Fibroblast of skin of left biceps (primary cell): ENCODE measurements around the gene GSTA1.
"Not testable (repeated sequence)": the region's sequence is repeated elsewhere in the genome, so short reads cannot be mapped to it uniquely, and the experiment has no call there.

Source experiments
- DNase-seq, 2 experiments: peaks; one replicate each; pipeline ENCODE4 v3.0.0-alpha.2; 2013; ENCODE audit warnings: low read depth in 2 of 2

GSTA1 gene

DNA sequence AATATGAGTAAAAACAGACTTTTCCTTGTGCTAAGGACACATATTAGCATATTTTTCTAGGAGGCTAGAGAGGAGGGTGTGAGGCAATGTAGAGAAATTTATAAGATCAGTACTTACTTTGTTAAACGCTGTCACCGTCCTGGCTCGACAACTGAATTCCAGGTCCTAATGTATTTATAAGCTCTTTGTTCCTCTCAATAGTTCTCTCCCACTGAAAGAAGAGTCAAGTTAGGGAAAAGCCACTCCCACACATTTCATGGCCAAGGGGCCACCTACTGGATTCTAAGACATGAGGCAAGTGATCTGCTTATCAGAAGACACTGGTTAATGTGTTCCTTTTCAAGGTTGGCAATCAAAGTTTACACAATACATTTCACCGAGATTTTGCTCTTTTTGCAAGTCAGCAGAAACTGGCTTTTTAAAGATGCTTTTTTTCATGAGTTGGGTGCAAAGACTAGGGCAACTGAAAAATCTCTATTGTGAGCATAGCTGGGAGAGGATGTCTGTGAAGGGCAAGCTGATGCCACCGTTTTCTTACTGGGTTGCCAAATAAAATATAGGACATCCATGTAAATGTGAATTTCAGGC, at the start of gene GSTA1:
GSTA1 (minus strand) TSS at position 149 of the 588 bp plus-strand sequence. CDS start 4,549 bp downstream, outside the sequence.
- DNase-seq = not testable (repeated sequence)

DNA sequence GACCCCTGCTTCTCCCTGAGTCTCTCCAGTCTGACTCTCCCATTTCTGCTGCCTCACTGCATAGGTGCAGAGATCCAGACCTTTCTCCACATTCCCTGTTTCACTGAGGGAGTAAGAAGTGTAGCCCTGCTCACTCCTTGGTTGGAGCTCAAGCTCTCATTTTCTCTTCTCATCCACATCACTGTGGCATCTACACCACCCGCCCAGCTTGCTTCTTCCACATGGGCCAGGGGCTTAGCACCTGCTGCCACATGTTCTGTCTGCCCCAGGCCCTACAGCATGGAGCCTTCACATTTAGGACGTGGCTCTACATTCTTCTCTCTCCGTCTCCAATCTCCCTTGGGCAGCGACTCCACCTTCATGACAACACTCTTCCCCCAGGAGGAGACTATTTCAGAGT, 45.5 kb upstream of the GSTA1 start:
- DNase-seq = no peak

DNA sequence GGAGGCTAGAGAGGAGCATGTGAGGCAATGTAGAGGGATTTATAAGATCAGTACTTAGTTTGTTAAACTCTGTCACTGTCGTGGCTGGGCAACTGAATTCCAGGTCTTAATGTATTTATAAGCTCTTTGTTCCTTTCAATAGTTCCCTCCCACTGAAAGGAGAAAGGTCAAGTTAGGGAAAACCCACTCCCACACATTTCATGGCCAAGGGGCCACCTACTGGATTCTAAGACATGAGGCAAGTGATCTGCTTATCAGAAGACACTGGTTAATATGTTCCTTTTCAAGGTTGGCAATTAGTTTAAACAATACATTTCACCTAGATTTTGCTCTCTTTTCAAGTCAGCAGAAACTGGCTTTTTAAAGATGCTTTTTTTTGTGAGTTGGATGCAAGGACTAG, 42.4 kb upstream of the GSTA1 start:
- no peak for DNase-seq

DNA sequence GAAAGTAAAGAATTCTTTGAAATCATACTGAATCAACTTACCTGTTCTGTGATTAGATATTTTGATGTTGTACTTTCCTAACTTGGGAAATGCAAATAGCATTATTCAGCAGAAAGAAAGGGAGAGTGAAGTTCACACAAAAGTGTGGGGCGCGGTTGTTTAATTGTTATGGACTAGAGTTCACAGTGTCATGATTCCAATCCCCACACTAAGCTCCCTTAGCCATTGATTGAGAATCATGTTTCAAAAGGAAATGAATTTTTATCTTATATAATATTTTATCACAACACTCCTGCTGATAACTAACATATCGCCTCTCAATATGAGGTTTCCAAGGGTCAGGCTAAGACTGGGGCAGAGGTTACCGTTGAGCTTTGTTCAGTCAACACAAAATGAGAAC, 40.0 kb upstream of the GSTA1 start:
- no peak for DNase-seq

DNA sequence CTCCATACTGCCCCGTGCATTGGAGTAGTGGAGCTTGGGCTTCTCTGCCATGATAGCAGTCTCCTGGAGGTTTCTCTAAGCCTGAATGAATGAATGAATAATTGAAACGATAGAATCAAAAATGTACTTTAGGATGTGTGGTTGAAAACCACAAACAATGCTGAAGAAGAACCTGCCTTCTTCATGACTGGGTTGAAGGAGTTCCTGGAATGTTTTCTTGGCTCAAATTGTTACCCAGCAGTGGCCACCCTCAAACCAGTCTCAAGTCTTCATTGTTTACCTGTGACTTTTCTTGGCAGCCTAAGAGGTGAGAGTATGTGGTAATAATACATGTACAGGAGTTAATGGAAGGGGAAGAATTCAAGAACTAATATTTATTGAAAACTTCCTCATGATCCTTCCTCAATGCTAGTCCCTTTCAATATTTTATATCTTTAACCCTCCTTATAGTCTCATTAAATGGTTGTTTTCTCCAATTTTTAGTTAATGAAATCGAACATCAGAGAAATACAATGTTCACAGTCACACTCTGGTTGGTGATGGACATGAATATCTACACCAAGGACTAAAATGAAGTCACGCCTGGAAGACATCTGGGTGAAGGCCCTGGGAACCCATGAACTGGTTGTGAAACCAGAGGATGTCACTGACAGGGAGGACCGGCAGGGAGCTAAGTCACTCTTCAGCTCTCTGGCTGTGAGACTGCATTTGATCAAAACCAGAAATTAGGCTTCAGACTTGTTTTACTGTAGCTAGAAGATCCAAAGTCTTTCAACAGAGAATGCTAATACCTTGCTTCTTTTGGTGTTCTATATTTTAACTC, 37.4 kb upstream of the GSTA1 start, which contains the start of gene GSTA5:
GSTA5 (minus strand) TSS at position 51 of the 823 bp plus-strand sequence.
- no peak for DNase-seq

DNA sequence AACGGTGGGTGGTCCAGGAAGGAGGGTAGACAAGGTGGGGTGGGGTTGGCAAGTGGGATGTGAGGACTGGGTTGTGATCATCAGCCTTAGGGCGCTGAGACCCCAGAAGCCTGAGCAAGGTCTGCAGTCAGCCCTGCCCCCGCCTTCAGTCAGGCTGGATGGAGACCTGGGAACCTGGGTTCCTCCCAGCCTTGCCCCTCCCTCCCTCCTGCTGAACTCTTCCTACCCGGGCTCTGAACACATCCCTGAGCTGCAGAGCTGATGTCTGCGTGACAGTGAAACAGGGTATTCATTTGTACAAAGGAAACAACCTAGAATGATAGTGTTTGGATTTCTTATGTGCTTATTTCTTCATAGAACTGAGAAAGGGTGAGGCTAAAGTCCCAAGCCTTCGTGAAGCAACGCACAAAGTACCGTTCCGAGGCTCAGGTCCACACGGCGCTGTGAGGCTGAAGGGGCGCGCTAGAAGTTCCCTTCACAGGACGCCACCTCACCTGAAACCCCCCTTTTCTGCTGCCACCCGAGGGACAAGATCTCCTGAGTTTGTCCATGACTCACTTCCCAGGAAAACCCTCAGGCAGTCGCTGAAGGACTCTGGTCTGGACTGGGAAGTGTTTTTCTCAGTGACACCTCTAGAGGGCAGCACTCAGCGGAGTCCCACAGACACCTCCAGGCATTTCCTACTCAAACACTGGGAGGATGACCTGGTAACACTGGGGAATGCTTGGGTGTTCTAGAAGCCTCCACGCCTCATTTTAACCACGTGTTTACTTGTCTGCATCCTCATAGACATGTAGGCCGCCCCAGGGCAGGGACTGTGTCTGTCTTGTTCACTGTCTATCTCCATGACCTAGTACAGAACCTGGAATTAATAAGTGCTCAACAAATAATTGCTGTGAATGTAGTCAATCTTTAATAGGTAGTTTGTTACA, 35.8 kb upstream of the GSTA1 start:
- DNase-seq = peak in 1 of 2 experiments; percentile 19

DNA sequence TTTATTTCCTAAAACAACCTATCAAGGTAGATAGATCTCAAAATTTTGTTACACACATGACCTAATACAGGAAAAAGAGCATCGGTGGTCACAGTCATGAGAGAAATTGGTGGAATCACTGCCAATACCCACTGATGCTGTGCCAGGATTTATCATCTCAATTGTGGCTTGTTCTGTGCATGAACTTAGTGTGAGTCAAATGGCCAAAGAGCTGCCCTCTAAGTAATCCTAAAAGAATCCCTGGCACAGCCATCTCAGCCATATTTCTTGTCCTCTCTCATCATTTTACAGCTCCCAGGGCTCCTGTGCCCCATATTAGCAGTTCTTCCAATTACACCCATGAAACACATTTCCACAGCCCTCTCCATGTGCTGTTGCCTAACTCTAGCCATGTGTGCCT, 30.9 kb upstream of the GSTA1 start:
- DNase-seq = no peak

DNA sequence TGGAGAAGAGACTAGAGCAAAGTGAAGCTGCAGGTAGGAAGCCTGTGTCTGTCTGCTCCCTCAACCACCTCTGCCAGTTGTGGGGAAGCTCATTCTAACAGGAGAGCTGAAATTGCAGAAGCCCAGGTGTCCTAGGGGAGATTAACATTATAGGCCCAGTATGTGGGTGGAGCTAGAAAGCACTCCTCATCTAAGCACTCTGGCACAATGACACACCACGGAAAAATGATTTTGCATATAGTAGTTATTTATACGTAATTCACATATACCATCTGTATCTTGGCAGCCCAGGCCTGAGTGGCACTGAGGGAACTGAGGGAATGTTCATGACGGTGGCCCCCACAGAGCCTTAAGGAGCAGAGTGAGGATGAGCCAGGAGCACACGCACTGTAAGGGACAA, 27.3 kb upstream of the GSTA1 start:
- DNase-seq = not testable (repeated sequence)

DNA sequence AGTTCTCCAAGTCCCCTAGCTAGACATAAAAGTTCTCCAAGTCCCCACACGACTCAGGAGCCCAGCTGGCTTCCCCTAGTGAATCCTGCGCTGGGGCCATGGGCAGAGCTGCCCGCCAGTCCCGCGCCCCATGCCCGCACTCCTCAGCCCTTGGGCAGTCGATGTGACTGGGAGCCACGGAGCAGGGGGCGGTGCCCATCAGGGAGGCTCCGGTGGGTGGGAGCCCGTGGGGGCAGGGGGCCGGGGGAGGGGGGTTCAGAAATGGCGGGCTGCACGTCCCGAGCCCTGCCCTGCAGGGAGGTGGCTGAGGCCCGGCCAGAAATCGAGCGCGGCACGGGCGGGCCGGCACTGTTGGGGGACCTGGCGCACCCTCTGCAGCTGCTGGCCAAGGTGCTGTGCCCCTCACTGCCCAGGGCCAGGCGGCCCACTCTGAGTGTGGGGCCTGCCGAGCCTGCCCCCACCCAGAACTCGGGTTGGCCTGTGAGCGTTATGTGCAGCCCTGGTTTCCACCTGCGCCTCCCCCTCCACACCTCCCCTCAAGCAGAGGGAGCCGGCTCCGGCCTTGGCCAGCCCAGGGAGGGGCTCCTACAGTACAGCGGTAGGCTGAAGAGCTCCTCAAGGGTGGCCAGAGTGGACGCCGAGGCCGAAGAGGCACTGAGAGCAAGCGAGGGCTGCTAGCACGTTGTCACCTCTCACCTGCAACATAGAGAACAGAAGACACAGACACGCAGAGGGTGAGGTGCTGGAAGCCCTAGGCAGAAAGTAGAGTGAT, 25.6 kb upstream of the GSTA1 start:
- no peak for DNase-seq

DNA sequence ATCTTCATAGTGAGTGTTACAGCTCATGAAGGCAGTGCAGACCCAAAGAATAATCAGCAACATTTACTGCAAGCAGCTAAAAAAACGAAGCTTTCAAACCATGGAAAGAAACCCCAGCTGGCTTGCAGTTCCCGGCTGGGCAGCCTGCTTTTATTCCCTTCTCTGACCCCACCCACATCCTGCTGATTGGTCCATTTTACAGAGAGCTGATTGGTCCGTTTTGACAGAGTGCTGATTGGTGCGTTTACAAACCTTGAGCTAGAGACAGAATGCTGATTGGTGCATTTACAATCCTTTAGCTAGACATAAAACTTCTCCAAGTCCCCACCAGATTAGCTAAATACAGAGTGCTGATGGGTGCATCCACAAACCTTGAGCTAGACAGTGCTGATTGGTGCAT, 25.0 kb upstream of the GSTA1 start:
- not testable (repeated sequence) for DNase-seq

DNA sequence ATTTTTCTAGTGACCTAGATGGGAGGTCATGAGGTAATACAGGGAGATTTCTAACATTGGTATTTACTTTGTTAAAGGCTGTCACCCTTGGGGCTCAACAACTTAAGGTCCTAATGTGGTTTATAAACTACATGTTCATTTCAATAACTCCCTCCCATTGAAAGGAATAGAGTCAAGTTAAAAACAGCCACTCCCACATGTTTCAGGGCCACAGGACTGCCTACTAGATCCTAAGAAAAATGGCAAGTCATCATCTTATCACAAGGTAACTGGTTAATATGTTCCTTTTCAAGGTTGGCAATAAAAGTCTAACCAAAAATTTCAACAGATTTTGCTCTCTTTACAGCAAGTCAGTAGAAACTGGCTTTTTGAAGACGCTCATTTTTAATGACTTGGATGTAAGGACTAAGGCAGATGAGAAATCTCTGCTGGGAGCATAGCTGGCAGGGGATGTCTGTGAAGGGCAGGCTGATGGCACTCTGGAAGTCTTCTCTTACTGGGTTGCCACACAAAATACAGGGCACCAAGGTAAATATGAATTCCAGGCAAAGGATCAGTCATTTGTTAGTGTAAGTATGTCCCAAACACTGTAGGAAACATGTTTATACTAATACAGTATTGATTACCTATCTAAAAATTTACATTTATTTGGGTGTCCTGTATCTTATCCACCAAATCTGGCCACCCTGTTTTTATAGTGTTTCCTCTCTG, 23.6 kb upstream of the GSTA1 start:
- not testable (repeated sequence) for DNase-seq

DNA sequence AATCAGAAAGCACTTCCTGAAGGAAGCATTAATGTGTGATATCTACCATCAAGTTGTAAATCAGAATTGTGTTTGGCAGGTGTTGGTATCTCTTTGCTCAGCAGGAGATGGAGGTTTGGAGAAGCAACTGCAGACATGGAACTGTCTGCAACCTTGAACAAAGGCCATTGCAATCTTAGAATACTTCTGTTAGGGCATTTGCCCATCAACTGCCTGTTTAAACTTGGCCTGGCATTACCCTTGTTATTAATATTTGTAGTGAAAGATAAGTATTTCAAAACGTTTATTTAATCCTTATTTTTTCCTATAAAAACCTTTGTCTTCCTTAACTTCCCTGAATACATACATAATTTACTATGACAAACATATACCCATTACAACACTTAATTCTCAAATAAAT, 22.9 kb upstream of the GSTA1 start:
- DNase-seq = no peak

DNA sequence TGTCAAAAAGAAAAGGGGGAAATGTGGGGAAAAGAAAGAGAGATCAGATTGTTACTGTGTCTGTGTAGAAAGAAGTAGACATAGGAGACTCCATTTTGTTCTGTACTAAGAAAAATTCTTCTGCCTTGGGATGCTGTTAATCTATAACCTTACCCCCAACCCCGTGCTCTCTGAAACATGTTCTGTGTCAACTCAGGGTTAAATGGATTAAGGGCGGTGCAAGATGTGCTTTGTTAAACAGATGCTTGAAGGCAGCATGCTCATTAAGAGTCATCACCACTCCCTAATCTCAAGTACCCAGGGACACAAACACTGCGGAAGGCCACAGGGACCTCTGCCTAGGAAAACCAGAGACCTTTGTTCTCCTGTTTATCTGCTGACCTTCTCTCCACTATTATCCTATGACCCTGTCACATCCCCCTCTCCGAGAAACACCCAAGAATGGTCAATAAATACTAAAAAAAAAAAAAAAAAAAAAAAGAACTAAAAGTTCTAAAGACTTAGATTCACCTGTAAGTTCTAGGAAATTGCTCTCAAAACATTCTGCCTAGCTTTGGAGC, 22.4 kb upstream of the GSTA1 start:
- DNase-seq = not testable (repeated sequence)

DNA sequence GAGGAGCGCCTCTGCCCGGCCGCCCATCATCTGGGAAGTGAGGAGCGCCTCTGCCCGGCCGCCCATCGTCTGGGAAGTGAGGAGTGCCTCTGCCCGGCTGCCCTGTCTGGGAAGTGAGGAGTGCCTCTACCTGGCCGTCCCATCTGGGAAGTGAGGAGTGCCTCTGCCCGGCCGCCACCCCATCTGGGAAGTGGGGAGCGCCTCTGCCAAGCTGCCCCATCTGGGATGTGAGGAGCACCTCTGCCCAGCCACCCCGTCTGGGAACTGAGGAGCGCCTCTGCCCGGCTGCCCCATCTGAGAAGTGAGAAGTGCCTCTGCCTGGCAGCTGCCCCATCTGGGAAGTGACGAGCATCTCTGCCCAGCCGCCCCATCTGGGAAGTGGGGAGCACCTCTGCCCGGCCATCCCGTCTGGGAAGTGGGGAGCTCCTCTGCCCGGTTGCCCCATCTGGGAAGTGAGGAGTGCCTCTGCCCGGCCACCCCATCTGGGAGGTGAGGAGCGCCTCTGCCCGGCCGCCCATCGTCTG, 21.7 kb upstream of the GSTA1 start:
- DNase-seq = not testable (repeated sequence)

DNA sequence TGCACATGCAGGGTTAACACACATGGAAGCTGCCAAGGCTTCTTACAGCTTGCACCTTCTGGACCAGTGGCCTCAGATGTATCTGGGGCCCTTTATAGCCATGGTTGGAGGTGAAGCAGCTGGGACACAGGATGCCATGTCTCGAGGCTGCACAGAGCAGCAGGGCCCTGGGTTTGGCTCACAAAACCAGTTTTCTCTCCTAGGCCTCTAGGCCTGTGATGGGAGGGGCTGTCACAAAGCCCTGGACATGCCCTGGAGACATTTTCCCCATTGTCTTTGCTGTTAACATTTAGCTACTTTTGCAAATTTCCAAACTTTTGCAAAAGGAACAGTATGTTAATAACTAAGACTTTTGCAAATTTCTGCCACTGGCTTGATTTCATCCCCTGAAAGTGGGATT, 18.2 kb upstream of the GSTA1 start:
- DNase-seq = no peak

DNA sequence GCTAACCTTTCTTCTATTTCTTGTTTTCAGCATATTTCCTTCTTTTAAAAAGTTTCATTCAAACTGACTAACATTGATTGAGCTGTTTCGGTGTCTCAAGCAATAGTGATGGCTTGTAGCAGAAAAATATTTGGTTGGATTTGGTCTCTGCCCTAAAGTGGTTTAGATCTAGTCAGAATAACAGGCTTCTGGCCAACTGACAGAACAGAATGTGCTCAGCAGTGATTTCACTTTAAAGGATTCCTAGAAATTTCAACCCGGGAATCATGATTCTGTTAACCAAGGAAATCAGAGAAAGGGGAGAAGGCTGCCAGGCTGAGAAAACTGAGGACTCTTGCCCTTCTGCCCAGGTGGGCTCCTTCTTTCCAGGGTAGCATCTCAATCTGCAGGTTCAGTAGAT, 16.6 kb upstream of the GSTA1 start:
- DNase-seq = no peak

DNA sequence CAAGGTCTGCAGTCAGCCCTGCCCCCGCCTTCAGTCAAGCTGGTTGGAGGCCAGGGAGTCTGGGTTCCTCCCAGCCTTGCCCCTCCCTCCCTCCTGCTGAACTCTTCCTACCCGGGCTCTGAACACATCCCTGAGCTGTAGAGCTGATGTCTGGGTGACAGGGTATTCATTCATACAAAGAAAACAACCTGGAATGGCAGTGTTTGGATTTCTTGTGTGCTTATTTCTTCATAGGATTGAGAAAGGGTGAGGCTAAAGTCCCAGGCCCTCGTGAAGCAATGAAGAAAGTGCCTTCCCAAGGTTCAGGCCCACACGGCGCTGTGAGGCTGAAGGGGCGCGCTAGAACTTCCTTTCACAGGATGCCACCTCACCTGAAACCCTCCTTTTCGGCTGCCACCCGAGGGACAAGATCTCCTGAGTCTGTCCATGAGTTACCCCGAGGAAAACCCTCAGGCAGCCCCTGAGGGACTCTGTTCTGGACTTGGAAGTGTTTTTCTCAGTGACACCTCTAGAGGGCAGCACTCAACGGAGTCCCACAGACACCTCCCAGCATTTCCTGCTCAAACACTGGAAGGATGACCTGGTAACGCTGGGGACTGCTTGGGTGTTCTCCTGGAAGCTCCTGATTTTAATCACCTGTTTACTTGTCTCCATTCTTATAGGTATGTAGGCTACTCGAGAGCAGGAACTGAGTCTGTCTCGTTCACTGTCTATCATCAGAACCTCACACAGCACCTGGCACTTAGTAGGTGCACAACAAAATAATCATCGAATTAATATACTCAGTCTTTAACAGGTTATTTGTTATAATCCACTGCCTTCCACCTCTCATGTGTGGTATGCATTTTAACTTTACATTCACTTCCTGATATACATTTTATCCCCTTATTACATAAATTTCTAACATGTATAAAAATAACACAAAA, 11.8 kb upstream of the GSTA1 start:
- no peak for DNase-seq

DNA sequence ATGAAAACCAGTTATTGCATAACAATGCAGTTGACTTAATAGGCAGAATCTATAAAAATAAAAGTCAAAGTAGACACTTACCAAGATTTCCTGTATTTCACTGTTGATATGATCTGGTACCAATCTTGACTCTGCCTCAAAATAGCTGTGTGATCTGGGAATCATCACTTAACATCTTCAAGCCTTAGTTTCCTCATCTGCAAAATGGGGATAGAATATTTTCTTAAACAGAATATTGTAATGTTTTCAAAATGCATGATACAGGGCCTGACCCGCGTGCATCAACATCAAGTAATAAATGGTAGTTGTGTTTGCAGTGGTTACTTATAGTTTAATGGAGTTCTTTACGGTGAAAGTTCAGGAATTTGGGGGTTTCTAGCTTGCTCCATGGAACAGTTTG, 10.9 kb upstream of the GSTA1 start:
- DNase-seq = not testable (repeated sequence)

DNA sequence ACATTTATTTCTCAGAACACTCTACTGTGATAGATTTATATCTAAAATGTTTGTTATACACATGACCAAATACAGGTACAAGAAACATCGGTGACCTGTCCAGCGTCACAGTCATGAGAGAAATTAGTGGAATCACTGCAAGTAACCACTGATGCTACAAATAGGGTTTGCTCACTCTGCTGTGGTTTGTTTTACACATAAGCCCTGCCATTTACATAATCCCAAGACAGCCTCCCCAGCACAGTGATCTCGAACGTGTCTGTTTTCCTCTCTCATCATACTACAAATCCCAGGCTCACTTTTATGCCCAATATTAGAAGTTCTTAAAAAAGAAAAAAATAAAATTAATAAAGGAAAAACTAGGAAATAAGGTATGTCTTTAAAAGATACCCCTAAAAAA, 6.2 kb upstream of the GSTA1 start:
- DNase-seq = not testable (repeated sequence)
